ENCODE results near the gene LINGO1. TPM values are rescaled to one million over a fixed set of nuclear protein-coding genes. Genes with fewer than 3 reads are reported as not detected.

The LINGO1 gene
- total RNA-seq, 1 donor from 2014 or later, result 18.3 TPM

- no peak for DNase-seq (ENCODE audit: low spot score in 2 of 2)
- H3K4me3 ChIP-seq, result no peak overlapping the region
- TF ChIP-seq CTCF (IDR thresholded peaks at IDR 0.05), result no peak
- no peaks in the 10 kb centered on the region for H3K4me1 ChIP-seq
- no peaks in the 10 kb centered on the region for H3K9me3 ChIP-seq
- no peaks in the 10 kb centered on the region for H3K36me3 ChIP-seq
- intact Hi-C loops (cut with DNase I), result no loop called here
- no peaks in the 10 kb centered on the region for H3K27me3 ChIP-seq
- no peak overlapping the region for H3K27ac ChIP-seq
These were observed 41.2 kb upstream of the LINGO1 start for GRCh38 chr15:77673866-77674265.

- Histone ChIP-seq H3K27ac (no peak overlapping the region), H3K36me3 (no peaks in the 10 kb centered on the region), H3K4me1 (no peaks in the 10 kb centered on the region), H3K4me3 (no peak overlapping the region), H3K9me3 (no peaks in the 10 kb centered on the region), H3K27me3 (no peaks in the 10 kb centered on the region)
- TF ChIP-seq CTCF (IDR thresholded peaks at IDR 0.05), result no peak
- intact Hi-C loops (cut with DNase I), result no loop called here
- no peak for DNase-seq (ENCODE audit: low spot score in 2 of 2)
These were observed 39.4 kb upstream of the LINGO1 start for GRCh38 chr15:77672135-77672534.

GRCh38 chr15:77671362-77672056 lies 38.8 kb upstream of the LINGO1 start:
- Histone ChIP-seq H3K4me1 (no peaks in the 10 kb centered on the region), H3K36me3 (no peaks in the 10 kb centered on the region), H3K27ac (no peak overlapping the region), H3K27me3 (no peaks in the 10 kb centered on the region), H3K9me3 (no peaks in the 10 kb centered on the region), H3K4me3 (no peak overlapping the region)
- TF ChIP-seq CTCF (IDR thresholded peaks at IDR 0.05), result no peak
- intact Hi-C loops (cut with DNase I), result no loop called here
- no peak for DNase-seq (ENCODE audit: low spot score in 2 of 2)

GRCh38 chr15:77670558-77671361 lies 38.0 kb upstream of the LINGO1 start:
- no peak for TF ChIP-seq CTCF (IDR thresholded peaks at IDR 0.05)
- H3K27ac ChIP-seq, result no peak overlapping the region
- no peaks in the 10 kb centered on the region for H3K27me3 ChIP-seq
- H3K4me3 ChIP-seq, result no peak overlapping the region
- H3K36me3 ChIP-seq, result no peaks in the 10 kb centered on the region
- H3K4me1 ChIP-seq, result no peaks in the 10 kb centered on the region
- intact Hi-C loops (cut with DNase I), result no loop called here
- no peak for DNase-seq (ENCODE audit: low spot score in 2 of 2)
- no peaks in the 10 kb centered on the region for H3K9me3 ChIP-seq

GRCh38 chr15:77669896-77670295 lies 37.2 kb upstream of the LINGO1 start:
- H3K27me3 ChIP-seq, result no peaks in the 10 kb centered on the region

More at GRCh38 chr15:77669896-77670295, 37.2 kb upstream of the LINGO1 start:
- Histone ChIP-seq H3K27ac (no peak overlapping the region), H3K4me3 (no peak overlapping the region), H3K36me3 (no peaks in the 10 kb centered on the region), H3K4me1 (no peaks in the 10 kb centered on the region), H3K9me3 (no peaks in the 10 kb centered on the region)
- DNase-seq (ENCODE audit: low spot score in 2 of 2), result no peak
- intact Hi-C loops (cut with DNase I), result no loop called here
- no peak for TF ChIP-seq CTCF (IDR thresholded peaks at IDR 0.05)

Measured in ascending aorta (tissue), 2 donors.